ENCODE results near the gene RSF1.

- TF ChIP-seq CTCF (IDR thresholded peaks at IDR 0.05) (no peak), POLR2A (IDR thresholded peaks at IDR 0.05) (no peak)
Observed at GRCh38 chr11:77644887-77645286, 175.6 kb downstream of the RSF1 start.
